Neutrophil (primary cell): ENCODE measurements around the gene GPRIN1.
"Not testable (repeated sequence)": the region's sequence is repeated elsewhere in the genome, so short reads cannot be mapped to it uniquely, and the experiment has no call there.

ENCODE experiments used
- H3K27ac ChIP-seq: fragments of 200-600 bp; sonication (generic); 2 replicates; pipeline ENCODE4 v1.5.1; 2016; ENCODE audit warnings: mild to moderate bottlenecking, moderate library complexity
- H3K27me3 ChIP-seq: fragments of 200-600 bp; sonication (generic); 2 replicates; pipeline ENCODE4 v1.6.0; 2016; ENCODE audit warnings: mild to moderate bottlenecking
- H3K36me3 ChIP-seq: fragments of 200-600 bp; sonication (generic); 2 replicates; pipeline ENCODE4 v1.5.1; 2017
- H3K4me1 ChIP-seq, 2 experiments: fragments of 200-600 bp in 1 of 2; sonication (generic) in 1 of 2; 1 replicate in 1 of 2; 2 replicates in 1 of 2; pipeline versions ENCODE4 v1.5.1 to v1.6.1; 2013 to 2016; ENCODE audit warnings: low read depth in 1 of 2, low read length in 1 of 2, mild to moderate bottlenecking in 1 of 2, moderate library complexity in 1 of 2; ENCODE audit not compliant: control insufficient read depth in 1 of 2, insufficient read depth in 1 of 2
- H3K4me3 ChIP-seq, 2 experiments: fragments of 200-600 bp in 1 of 2; sonication (generic) in 1 of 2; 1 replicate in 1 of 2; 2 replicates in 1 of 2; pipeline ENCODE4 v1.5.1; 2013 to 2016; ENCODE audit warnings: low read depth in 1 of 2, low read length in 1 of 2, mild to moderate bottlenecking in 1 of 2, moderate library complexity in 1 of 2
- H3K9me3 ChIP-seq: fragments of 200-600 bp; sonication (generic); 2 replicates; pipeline ENCODE4 v1.5.1; 2016
- CTCF ChIP-seq: fragments of 200-600 bp; sonication (generic); IDR thresholded peaks from 2 replicates; pipeline ENCODE4 v1.5.1; 2016; ENCODE audit warnings: antibody characterized with exemption

GPRIN1 gene

GRCh38 chr5:176560364-176560763, 49.6 kb downstream of the GPRIN1 start:
- H3K27me3 ChIP-seq = no peaks in the 10 kb centered on the region
- no peak for TF ChIP-seq CTCF

GRCh38 chr5:176559683-176560082, 50.3 kb downstream of the GPRIN1 start:
- Histone ChIP-seq H3K9me3 (no peaks in the 10 kb centered on the region), H3K36me3 (no peaks in the 10 kb centered on the region), H3K27ac (no peak overlapping the region), H3K27me3 (no peaks in the 10 kb centered on the region), H3K4me1 (peaks cover 43 to 46% of the 10 kb centered on the region in 2 experiments), H3K4me3 (no peak overlapping the region)
- TF ChIP-seq CTCF = no peak

More at GRCh38 chr5:176560364-176560763, 49.6 kb downstream of the GPRIN1 start:
- peaks cover 36 to 39% of the 10 kb centered on the region in 2 experiments for H3K4me1 ChIP-seq
- no peak overlapping the region for H3K27ac ChIP-seq
- no peaks in the 10 kb centered on the region for H3K9me3 ChIP-seq
- no peaks in the 10 kb centered on the region for H3K36me3 ChIP-seq
- H3K4me3 ChIP-seq = no peak overlapping the region

- no peaks in the 10 kb centered on the region for H3K9me3 ChIP-seq
- TF ChIP-seq CTCF = no peak
- H3K36me3 ChIP-seq = no peaks in the 10 kb centered on the region
- H3K4me3 ChIP-seq = no peak overlapping the region
- H3K27ac ChIP-seq = no peak overlapping the region
- H3K27me3 ChIP-seq = no peaks in the 10 kb centered on the region
- peaks cover 58 to 63% of the 10 kb centered on the region in 2 experiments for H3K4me1 ChIP-seq
Observed at GRCh38 chr5:176557846-176558245, 52.1 kb downstream of the GPRIN1 start.

GRCh38 chr5:176553260-176554085, 56.5 kb downstream of the GPRIN1 start:
- Histone ChIP-seq H3K4me1 (peaks cover 74 to 94% of the 10 kb centered on the region in 2 experiments), H3K9me3 (no peaks in the 10 kb centered on the region), H3K27ac (peak overlapping the region; percentile 86), H3K4me3 (no peak overlapping the region), H3K36me3 (no peaks in the 10 kb centered on the region), H3K27me3 (no peaks in the 10 kb centered on the region)
- TF ChIP-seq CTCF = no peak

- peaks cover 82 to 99% of the 10 kb centered on the region in 2 experiments for H3K4me1 ChIP-seq
Observed at GRCh38 chr5:176552332-176552869, 57.6 kb downstream of the GPRIN1 start.

GRCh38 chr5:176550937-176551336, 59.0 kb downstream of the GPRIN1 start:
- H3K4me1 ChIP-seq = peaks cover 70 to 98% of the 10 kb centered on the region in 2 experiments

More at GRCh38 chr5:176552332-176552869, 57.6 kb downstream of the GPRIN1 start:
- no peak overlapping the region for H3K27ac ChIP-seq
- no peak overlapping the region for H3K4me3 ChIP-seq
- H3K27me3 ChIP-seq = no peaks in the 10 kb centered on the region
- H3K9me3 ChIP-seq = no peaks in the 10 kb centered on the region
- no peak for TF ChIP-seq CTCF
- H3K36me3 ChIP-seq = no peaks in the 10 kb centered on the region

More at GRCh38 chr5:176550937-176551336, 59.0 kb downstream of the GPRIN1 start:
- Histone ChIP-seq H3K4me3 (peak overlapping the region; percentile 47 to 58), H3K27ac (peak overlapping the region; percentile 66)
- H3K9me3 ChIP-seq, H3K36me3 ChIP-seq, H3K27me3 ChIP-seq: not testable (repeated sequence)
